Caco-2 (cell line): ENCODE measurements around the gene ESR2. TPM values are rescaled to one million over a fixed set of nuclear protein-coding genes. Genes with fewer than 3 reads are reported as not detected.
A peak's percentile ranks its signal among the peaks of the same experiment; 100 is the strongest.

Source experiments
- BruUV-seq: library from RNA; stranded (reverse); fragments of 400-500 nt; replicated peaks from 2 replicates; lab custom pipeline; 2021; lab: Mats Ljungman, UMichigan
- CTCF ChIA-PET: fragments of 300-600 bp; sonication (Branson Sonifier 250); formaldehyde crosslinking; loops from one replicate; lab custom pipeline; 2022; ENCODE audit warnings: antibody characterized with exemption; lab: Charles Lee
- POLR2A ChIA-PET: fragments of 300-600 bp; sonication (Branson Sonifier 250); formaldehyde crosslinking; loops from one replicate; lab custom pipeline; 2022; ENCODE audit warnings: antibody characterized with exemption; lab: Charles Lee
- DNase-seq, 2 experiments: peaks; one replicate each; pipeline versions ENCODE4 v3.0.0 to v3.0.0-alpha.2; 2020 to 2022
- H3K27me3 ChIP-seq: replicated peaks from 2 replicates; pipeline ENCODE4 v1.6.0; 2011; ENCODE audit warnings: low read length; ENCODE audit not compliant: control insufficient read depth, insufficient read depth
- H3K36me3 ChIP-seq: 2 replicates; pipeline ENCODE4 v1.5.1; 2011; ENCODE audit warnings: low read length; ENCODE audit not compliant: control insufficient read depth, insufficient read depth
- H3K4me1 ChIP-seq: fragments of 250-450 bp; sonication (Bioruptor Pico); 2 replicates; pipeline ENCODE4 v1.5.1; 2020; ENCODE audit warnings: mild to moderate bottlenecking
- H3K4me3 ChIP-seq: 2 replicates; pipeline ENCODE4 v1.5.1; 2011; ENCODE audit warnings: low read depth, mild to moderate bottlenecking, control low read depth, low read length
- H3K9me3 ChIP-seq: fragments of 250-450 bp; sonication (Bioruptor Pico); 2 replicates; pipeline ENCODE4 v1.5.1; 2020; ENCODE audit warnings: mild to moderate bottlenecking, moderate library complexity
- H3K27ac Mint-ChIP-seq: one replicate; pipeline ENCODE4 v1.8.0; 2022; ENCODE audit warnings: mixed read lengths; ENCODE audit not compliant: unreplicated experiment
- H3K27me3 Mint-ChIP-seq: one replicate; pipeline ENCODE4 v1.8.0; 2022; ENCODE audit warnings: mixed read lengths; ENCODE audit not compliant: insufficient read depth, unreplicated experiment
- H3K36me3 Mint-ChIP-seq: one replicate; pipeline ENCODE4 v1.8.0; 2022; ENCODE audit warnings: mild to moderate bottlenecking, mixed read lengths; ENCODE audit not compliant: insufficient read depth, unreplicated experiment
- H3K4me1 Mint-ChIP-seq: one replicate; pipeline ENCODE4 v1.8.0; 2022; ENCODE audit warnings: low read depth, mixed read lengths; ENCODE audit not compliant: unreplicated experiment
- H3K4me3 Mint-ChIP-seq: one replicate; pipeline ENCODE4 v1.8.0; 2022; ENCODE audit warnings: mild to moderate bottlenecking, moderate library complexity, mixed read lengths; ENCODE audit not compliant: unreplicated experiment
- H3K9me3 Mint-ChIP-seq: one replicate; pipeline ENCODE4 v1.8.0; 2022; ENCODE audit warnings: mixed read lengths; ENCODE audit not compliant: unreplicated experiment
- intact Hi-C: fragments of 100-400 bp; cut with micrococcal nuclease; formaldehyde crosslinking; loops from one replicate; pipeline ENCODE4 v1.10.0; 2022; ENCODE audit not compliant: unreplicated experiment
- total RNA-seq: library from RNA; stranded (reverse); gene quantifications from 2 replicates; pipeline ENCODE4 v1.2.3, GENCODE V29; 2022
- TF ChIP-seq, protein P1 (sequence below), 2 experiments: fragments of 200-600 bp in 1 of 2; IDR thresholded peaks; 1 replicate in 1 of 2; 2 replicates in 1 of 2; pipeline versions ENCODE4 v1.5.1 to v1.8.0; 2011 to 2022; ENCODE audit warnings: antibody characterized with exemption in 1 of 2, control low read depth in 1 of 2, inconsistent platforms in 1 of 2, low read depth in 1 of 2, low read length in 1 of 2, mild to moderate bottlenecking in 1 of 2, moderate library complexity in 1 of 2; ENCODE audit not compliant: insufficient read depth in 1 of 2, severe bottlenecking in 1 of 2, unreplicated experiment in 1 of 2

ESR2 gene
- total RNA-seq, 1 experiment from 2014 or later, result 0.23 TPM

DNA sequence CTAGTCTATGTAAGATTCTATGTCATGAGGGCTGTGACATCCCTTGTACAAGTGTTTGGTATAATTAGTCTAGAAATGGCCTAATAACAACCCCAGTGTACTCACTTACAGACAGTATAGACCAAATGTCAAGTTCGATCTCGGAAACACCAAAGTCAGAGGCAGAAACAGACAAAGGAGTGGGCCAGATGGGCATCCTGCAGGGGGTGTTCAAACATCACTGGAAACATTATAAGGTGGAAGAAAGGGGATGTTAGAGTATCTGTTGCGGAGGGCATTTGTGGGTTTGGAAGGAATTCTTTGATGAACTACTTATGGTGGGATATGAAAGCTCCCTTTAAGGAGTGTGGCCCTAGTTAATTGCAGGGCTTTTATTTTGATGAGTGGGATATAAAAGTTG is 134.6 kb downstream of the ESR2 start:
- no peaks in the 10 kb centered on the region for H3K36me3 ChIP-seq
- H3K36me3 Mint-ChIP-seq, result peaks cover 29% of the 10 kb centered on the region
- CTCF ChIA-PET, result no interaction called here

DNA sequence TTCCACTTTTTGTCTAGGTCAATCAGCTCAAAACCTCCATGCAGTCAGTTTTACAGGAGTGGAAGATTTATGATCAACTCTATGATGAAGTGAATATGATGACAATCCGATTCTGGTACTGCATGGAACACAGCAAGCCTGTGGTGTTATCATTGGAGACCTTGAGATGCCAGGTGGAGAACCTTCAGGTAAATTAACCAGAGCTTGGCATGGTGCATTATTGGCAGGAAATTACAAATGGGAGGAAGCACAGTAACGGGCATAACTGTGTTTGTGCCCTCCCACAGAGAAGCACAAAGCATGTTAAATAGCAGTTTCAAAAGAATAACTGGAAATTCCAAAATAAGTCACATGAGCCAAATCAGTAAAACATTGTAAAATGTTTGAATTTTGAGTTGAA is 135.6 kb downstream of the ESR2 start:
- Mint-ChIP-seq H3K4me3 (no peak overlapping the region), H3K36me3 (peaks cover 24% of the 10 kb centered on the region), H3K4me1 (no peaks in the 10 kb centered on the region), H3K9me3 (no peaks in the 10 kb centered on the region), H3K27ac (no peak overlapping the region), H3K27me3 (no peaks in the 10 kb centered on the region)
- CTCF ChIA-PET, result no interaction called here
- BruUV-seq, result no TSS peak
- no peak overlapping the region for H3K4me3 ChIP-seq
- DNase-seq, result no peak
- intact Hi-C loops, result loop anchor here (2.0 kb wide), 1 partner anchor 136 kb away; the partner anchor contains the start of gene ESR2
- POLR2A ChIA-PET, result no interaction called here
- TF ChIP-seq, protein P1, sequence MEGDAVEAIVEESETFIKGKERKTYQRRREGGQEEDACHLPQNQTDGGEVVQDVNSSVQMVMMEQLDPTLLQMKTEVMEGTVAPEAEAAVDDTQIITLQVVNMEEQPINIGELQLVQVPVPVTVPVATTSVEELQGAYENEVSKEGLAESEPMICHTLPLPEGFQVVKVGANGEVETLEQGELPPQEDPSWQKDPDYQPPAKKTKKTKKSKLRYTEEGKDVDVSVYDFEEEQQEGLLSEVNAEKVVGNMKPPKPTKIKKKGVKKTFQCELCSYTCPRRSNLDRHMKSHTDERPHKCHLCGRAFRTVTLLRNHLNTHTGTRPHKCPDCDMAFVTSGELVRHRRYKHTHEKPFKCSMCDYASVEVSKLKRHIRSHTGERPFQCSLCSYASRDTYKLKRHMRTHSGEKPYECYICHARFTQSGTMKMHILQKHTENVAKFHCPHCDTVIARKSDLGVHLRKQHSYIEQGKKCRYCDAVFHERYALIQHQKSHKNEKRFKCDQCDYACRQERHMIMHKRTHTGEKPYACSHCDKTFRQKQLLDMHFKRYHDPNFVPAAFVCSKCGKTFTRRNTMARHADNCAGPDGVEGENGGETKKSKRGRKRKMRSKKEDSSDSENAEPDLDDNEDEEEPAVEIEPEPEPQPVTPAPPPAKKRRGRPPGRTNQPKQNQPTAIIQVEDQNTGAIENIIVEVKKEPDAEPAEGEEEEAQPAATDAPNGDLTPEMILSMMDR (IDR thresholded peaks at IDR 0.05; ENCODE audit: insufficient read depth in 1 of 2, low read depth in 1 of 2, low read length in 1 of 2, severe bottlenecking in 1 of 2, unreplicated experiment in 1 of 2), result no peak
- H3K4me1 ChIP-seq, result no peaks in the 10 kb centered on the region
- no peaks in the 10 kb centered on the region for H3K36me3 ChIP-seq
- H3K27me3 ChIP-seq, result no peaks in the 10 kb centered on the region
- no peaks in the 10 kb centered on the region for H3K9me3 ChIP-seq

More for the DNA sequence above, 134.6 kb downstream of the ESR2 start:
- TF ChIP-seq, protein P1 (IDR thresholded peaks at IDR 0.05; ENCODE audit: insufficient read depth in 1 of 2, low read depth in 1 of 2, low read length in 1 of 2, severe bottlenecking in 1 of 2, unreplicated experiment in 1 of 2), result peak in 1 of 2 experiments; percentile 10
- Mint-ChIP-seq H3K4me1 (no peaks in the 10 kb centered on the region), H3K4me3 (no peak overlapping the region), H3K27me3 (no peaks in the 10 kb centered on the region), H3K9me3 (no peaks in the 10 kb centered on the region), H3K27ac (no peak overlapping the region)
- peak in 1 of 2 experiments; percentile 8 for DNase-seq
- H3K9me3 ChIP-seq, result no peaks in the 10 kb centered on the region
- no TSS peak for BruUV-seq
- intact Hi-C loops, result loop anchor here (2.0 kb wide), 1 partner anchor 135 kb away; the partner anchor contains the start of gene ESR2
- POLR2A ChIA-PET, result no interaction called here
- H3K4me1 ChIP-seq, result no peaks in the 10 kb centered on the region
- no peak overlapping the region for H3K4me3 ChIP-seq
- no peaks in the 10 kb centered on the region for H3K27me3 ChIP-seq

DNA sequence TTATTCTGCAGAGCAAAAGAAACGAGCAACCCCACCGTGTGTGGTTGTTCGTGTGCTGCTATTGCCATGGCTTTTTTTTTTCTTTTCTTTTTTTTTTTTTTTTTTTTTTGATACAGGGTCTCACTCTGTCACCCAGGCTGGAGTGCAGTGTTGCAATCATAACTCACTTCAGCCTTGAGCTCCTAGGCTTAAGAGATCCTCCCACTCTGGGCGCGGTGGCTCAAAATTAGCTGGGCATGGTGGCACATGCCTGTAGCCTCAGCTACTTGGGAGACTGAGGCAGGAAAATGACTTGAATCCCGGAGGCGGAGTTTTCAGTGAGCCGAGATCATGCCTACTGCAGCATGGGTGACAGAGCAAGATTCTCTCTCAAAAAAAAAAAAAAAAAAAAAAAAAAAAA is 144.2 kb downstream of the ESR2 start:
- H3K4me1 ChIP-seq, result no peaks in the 10 kb centered on the region
- TF ChIP-seq, protein P1 (IDR thresholded peaks at IDR 0.05; ENCODE audit: insufficient read depth in 1 of 2, low read depth in 1 of 2, low read length in 1 of 2, severe bottlenecking in 1 of 2, unreplicated experiment in 1 of 2), result no peak
- Mint-ChIP-seq H3K4me1 (no peaks in the 10 kb centered on the region), H3K4me3 (no peak overlapping the region), H3K9me3 (no peaks in the 10 kb centered on the region), H3K27me3 (no peaks in the 10 kb centered on the region), H3K27ac (no peak overlapping the region), H3K36me3 (peaks cover 20% of the 10 kb centered on the region)
- ChIA-PET CTCF (interaction anchor here (0.5 to 0.7 kb wide), 2 partner anchors 13 to 144 kb away, joined by 3 to 7 read pairs; no protein-coding TSS in a partner anchor), POLR2A (interaction anchor here (0.7 kb wide), 1 partner anchor 104 kb away, joined by 11 read pairs; no protein-coding TSS in a partner anchor)
- no peak for DNase-seq
- no TSS peak for BruUV-seq
- H3K9me3 ChIP-seq, result no peaks in the 10 kb centered on the region
- intact Hi-C loops, result no loop called here
- H3K36me3 ChIP-seq, result peaks cover 1% of the 10 kb centered on the region; the same call in 1 of the 2 replicates
- H3K4me3 ChIP-seq, result no peak overlapping the region
- no peaks in the 10 kb centered on the region for H3K27me3 ChIP-seq
